OCI-LY3 (cell line): Measurements from ENCODE around the gene NRXN3.

Experiments used
- H2AFZ ChIP-seq: fragments of 200-600, 300-600 bp; shearing (Covaris generic); 2 replicates; pipeline ENCODE4 v1.6.0; 2014; ENCODE audit warnings: antibody characterized with exemption, low read depth, low read length
- H3K27ac ChIP-seq: fragments of 200-600, 300-600 bp; sonication (generic); 2 replicates; pipeline ENCODE4 v1.5.1; 2014; ENCODE audit warnings: mild to moderate bottlenecking, low read length, moderate library complexity, mixed read lengths
- H3K27me3 ChIP-seq: fragments of 200-600, 300-600 bp; sonication (generic); 2 replicates; pipeline ENCODE4 v1.6.1; 2014; ENCODE audit warnings: low read depth, low read length, mixed read lengths
- H3K36me3 ChIP-seq: fragments of 200-600, 300-600 bp; sonication (generic); replicated peaks from 2 replicates; pipeline ENCODE3; 2014; ENCODE audit warnings: low read depth, low read length, mixed read lengths
- H3K4me1 ChIP-seq: fragments of 300-600, 200-600 bp; sonication (generic); 2 replicates; pipeline ENCODE4 v1.6.1; 2014; ENCODE audit warnings: low read length, mixed read lengths
- H3K4me2 ChIP-seq: fragments of 200-600, 300-600 bp; sonication (generic); 2 replicates; pipeline ENCODE4 v1.6.1; 2014; ENCODE audit warnings: low read length, mixed read lengths
- H3K4me3 ChIP-seq: fragments of 300-600, 200-600 bp; sonication (generic); 2 replicates; pipeline ENCODE4 v1.5.1; 2014; ENCODE audit warnings: antibody characterized with exemption, mild to moderate bottlenecking, low read length, moderate library complexity
- H3K79me2 ChIP-seq: fragments of 300-600, 200-600 bp; shearing (Covaris generic); 2 replicates; pipeline ENCODE4 v1.6.1; 2014; ENCODE audit warnings: mild to moderate bottlenecking, low read length, mixed read lengths
- H3K9ac ChIP-seq: fragments of 300-600, 200-600 bp; shearing (Covaris generic); 2 replicates; pipeline ENCODE4 v1.6.0; 2014; ENCODE audit warnings: mild to moderate bottlenecking, low read length, moderate library complexity
- H3K9me3 ChIP-seq: fragments of 200-600, 300-600 bp; shearing (Covaris generic); 2 replicates; pipeline ENCODE4 v1.6.1; 2014; ENCODE audit warnings: low read length, mixed read lengths; ENCODE audit not compliant: insufficient read depth
- H4K20me1 ChIP-seq: fragments of 200-600, 300-600 bp; sonication (generic); 2 replicates; pipeline ENCODE4 v1.6.1; 2016; ENCODE audit warnings: low read length, mixed read lengths; ENCODE audit not compliant: insufficient read depth
- EZH2phosphoT487 ChIP-seq: fragments of 200-600 bp; shearing (Covaris generic); IDR thresholded peaks from 2 replicates; pipeline ENCODE4 v1.6.1; 2018; ENCODE audit warnings: antibody characterized with exemption, mixed run types, low read depth
- TF ChIP-seq, protein P1 (sequence below): fragments of 200-600, 300-600 bp; sonication (generic); IDR thresholded peaks from 2 replicates; pipeline ENCODE4 v1.5.1; 2014; ENCODE audit warnings: antibody characterized with exemption, low read length, low read depth

The NRXN3 gene

DNA sequence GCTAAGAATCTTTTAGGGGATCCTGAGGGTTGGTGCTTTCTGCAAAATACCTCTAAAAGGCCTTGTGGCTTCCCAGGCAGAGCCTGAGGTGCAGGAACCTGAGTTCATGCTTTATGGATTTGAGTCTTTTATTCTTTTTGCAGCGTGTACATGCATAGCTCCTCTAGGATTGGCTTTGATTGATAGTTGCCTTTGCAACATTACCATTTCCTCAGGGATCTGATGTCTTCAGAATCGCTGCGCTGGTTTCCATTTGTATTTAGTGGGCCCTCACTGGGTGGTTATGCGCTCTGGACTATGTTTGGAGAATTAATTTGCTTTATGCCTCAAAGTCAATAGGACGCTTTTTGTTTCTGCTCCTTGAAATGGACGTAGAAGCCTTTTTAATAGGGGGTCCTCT lies 16.1 kb downstream of the NRXN3 start:
- no peak overlapping the region for H3K4me3 ChIP-seq
- H3K9ac ChIP-seq, result no peak overlapping the region
- no peaks in the 10 kb centered on the region for H3K36me3 ChIP-seq
- H2AFZ ChIP-seq, result no peak overlapping the region
- TF ChIP-seq EZH2phosphoT487, result no peak
- TF ChIP-seq, protein P1, sequence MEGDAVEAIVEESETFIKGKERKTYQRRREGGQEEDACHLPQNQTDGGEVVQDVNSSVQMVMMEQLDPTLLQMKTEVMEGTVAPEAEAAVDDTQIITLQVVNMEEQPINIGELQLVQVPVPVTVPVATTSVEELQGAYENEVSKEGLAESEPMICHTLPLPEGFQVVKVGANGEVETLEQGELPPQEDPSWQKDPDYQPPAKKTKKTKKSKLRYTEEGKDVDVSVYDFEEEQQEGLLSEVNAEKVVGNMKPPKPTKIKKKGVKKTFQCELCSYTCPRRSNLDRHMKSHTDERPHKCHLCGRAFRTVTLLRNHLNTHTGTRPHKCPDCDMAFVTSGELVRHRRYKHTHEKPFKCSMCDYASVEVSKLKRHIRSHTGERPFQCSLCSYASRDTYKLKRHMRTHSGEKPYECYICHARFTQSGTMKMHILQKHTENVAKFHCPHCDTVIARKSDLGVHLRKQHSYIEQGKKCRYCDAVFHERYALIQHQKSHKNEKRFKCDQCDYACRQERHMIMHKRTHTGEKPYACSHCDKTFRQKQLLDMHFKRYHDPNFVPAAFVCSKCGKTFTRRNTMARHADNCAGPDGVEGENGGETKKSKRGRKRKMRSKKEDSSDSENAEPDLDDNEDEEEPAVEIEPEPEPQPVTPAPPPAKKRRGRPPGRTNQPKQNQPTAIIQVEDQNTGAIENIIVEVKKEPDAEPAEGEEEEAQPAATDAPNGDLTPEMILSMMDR, result no peak
- H3K27ac ChIP-seq, result no peak overlapping the region
- H3K9me3 ChIP-seq, result no peaks in the 10 kb centered on the region
- no peak overlapping the region for H3K4me2 ChIP-seq
- H3K79me2 ChIP-seq, result no peaks in the 10 kb centered on the region
- no peaks in the 10 kb centered on the region for H3K4me1 ChIP-seq
- peaks cover 26% of the 10 kb centered on the region; the same call in 1 of the 2 replicates for H3K27me3 ChIP-seq
- no peaks in the 10 kb centered on the region for H4K20me1 ChIP-seq

DNA sequence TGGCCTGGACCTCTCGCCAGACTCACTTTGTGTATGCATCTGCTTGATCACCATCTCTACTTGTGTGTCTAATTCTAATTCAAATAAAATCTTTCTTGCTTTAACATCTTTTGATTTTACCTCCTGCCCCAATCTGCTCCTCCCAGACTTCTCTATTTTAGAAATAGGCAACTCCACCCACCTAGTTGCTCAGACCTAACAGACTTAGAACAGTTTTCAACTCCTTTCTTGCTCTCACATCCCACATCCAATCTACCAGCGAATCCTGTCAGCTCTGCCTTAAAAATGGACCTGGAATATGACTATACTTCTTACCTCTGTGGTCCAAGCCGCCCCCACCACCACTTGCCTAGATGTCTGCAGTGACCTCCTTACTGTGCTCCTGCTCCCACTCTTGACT lies 18.7 kb downstream of the NRXN3 start:
- Histone ChIP-seq H2AFZ (no peak overlapping the region), H3K27me3 (peaks cover 20% of the 10 kb centered on the region; the same call in 1 of the 2 replicates), H3K9ac (no peak overlapping the region), H3K4me3 (no peak overlapping the region), H3K79me2 (no peaks in the 10 kb centered on the region), H3K4me1 (no peaks in the 10 kb centered on the region), H3K27ac (no peak overlapping the region), H3K9me3 (no peaks in the 10 kb centered on the region), H4K20me1 (no peaks in the 10 kb centered on the region), H3K4me2 (no peak overlapping the region), H3K36me3 (no peaks in the 10 kb centered on the region)
- TF ChIP-seq, protein P1, result no peak
- no peak for TF ChIP-seq EZH2phosphoT487

DNA sequence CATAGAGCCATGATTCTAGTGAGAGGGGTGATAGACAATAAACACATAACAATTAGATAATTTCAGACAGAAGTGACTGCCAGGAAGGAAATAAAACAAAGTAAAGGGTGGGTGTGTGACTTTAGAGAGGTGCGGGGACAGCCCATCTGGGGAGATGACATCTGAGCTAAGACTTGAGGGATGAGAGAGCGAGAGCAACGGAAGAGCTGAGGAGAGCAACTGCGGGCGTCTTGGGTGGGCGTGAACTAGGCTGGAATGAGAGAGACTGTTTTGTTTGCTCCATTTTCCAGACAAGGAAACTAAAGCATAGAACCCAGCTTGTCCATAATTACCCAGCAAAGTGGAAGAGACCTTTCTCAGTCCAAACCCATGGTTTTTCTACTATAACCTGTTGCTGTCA lies 25.3 kb downstream of the NRXN3 start:
- no peaks in the 10 kb centered on the region for H3K9me3 ChIP-seq
- H3K4me2 ChIP-seq, result no peak overlapping the region
- TF ChIP-seq EZH2phosphoT487, result no peak
- TF ChIP-seq, protein P1, result no peak
- H2AFZ ChIP-seq, result no peak overlapping the region
- H3K27me3 ChIP-seq, result no peaks in the 10 kb centered on the region
- H4K20me1 ChIP-seq, result no peaks in the 10 kb centered on the region
- H3K4me3 ChIP-seq, result no peak overlapping the region
- no peaks in the 10 kb centered on the region for H3K36me3 ChIP-seq
- no peaks in the 10 kb centered on the region for H3K79me2 ChIP-seq
- no peak overlapping the region for H3K9ac ChIP-seq
- H3K4me1 ChIP-seq, result no peaks in the 10 kb centered on the region
- no peak overlapping the region for H3K27ac ChIP-seq

DNA sequence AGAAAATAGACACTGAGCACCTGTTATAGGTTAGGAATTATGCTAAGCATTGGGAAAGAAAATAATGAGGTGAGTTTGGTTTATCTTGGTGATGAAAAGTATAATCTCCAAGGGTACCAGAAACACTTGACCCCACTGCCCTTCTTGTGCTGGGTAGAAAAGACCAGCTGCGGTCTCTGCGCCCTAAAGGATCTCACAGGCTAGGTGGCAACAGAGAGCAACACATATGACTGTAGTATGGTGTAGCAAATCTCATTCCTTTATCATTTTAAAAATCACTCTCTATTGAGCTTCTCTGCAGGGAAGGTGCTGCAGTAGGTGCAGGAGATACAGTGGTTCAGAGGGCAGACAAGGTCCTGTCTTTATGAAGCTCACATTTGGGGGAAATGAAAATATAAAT lies 26.1 kb downstream of the NRXN3 start:
- H3K79me2 ChIP-seq, result no peaks in the 10 kb centered on the region
- no peak for TF ChIP-seq EZH2phosphoT487
- TF ChIP-seq, protein P1, result no peak
- H3K4me3 ChIP-seq, result no peak overlapping the region
- no peaks in the 10 kb centered on the region for H3K9me3 ChIP-seq
- H3K4me2 ChIP-seq, result no peak overlapping the region
- no peak overlapping the region for H2AFZ ChIP-seq
- H3K9ac ChIP-seq, result no peak overlapping the region
- no peak overlapping the region for H3K27ac ChIP-seq
- no peaks in the 10 kb centered on the region for H3K27me3 ChIP-seq
- H4K20me1 ChIP-seq, result no peaks in the 10 kb centered on the region
- H3K36me3 ChIP-seq, result no peaks in the 10 kb centered on the region
- H3K4me1 ChIP-seq, result no peaks in the 10 kb centered on the region
